RWPE2 (cell line): ENCODE results near the gene TTC38.
"Not testable (repeated sequence)": the region's sequence is repeated elsewhere in the genome, so short reads cannot be mapped to it uniquely, and the experiment has no call there.

Source experiments
- ATAC-seq: fragments of 200-7000 bp; cut with Tn5 transposase; 3 replicates; pipeline ENCODE4 v1.9.1; 2021; ENCODE audit warnings: low read depth
- DNase-seq: peaks from one replicate; pipeline ENCODE4 v3.0.0-alpha.2; 2020; ENCODE audit warnings: low spot score
- H3K27ac ChIP-seq: fragments of 450-650 bp; 2 replicates; pipeline ENCODE4 v1.5.1; 2017; ENCODE audit warnings: mild to moderate bottlenecking; ENCODE audit not compliant: poor library complexity, severe bottlenecking
- H3K27me3 ChIP-seq: fragments of 250-450 bp; sonication (Bioruptor Pico); 2 replicates; pipeline ENCODE4 v1.5.1; 2021; ENCODE audit warnings: mild to moderate bottlenecking, moderate library complexity; ENCODE audit not compliant: insufficient read depth, poor library complexity, severe bottlenecking
- H3K36me3 ChIP-seq: fragments of 250-450 bp; sonication (Bioruptor Pico); 2 replicates; pipeline ENCODE4 v1.5.1; 2020; ENCODE audit warnings: low read depth, mild to moderate bottlenecking, moderate library complexity
- H3K4me1 ChIP-seq: fragments of 250-450 bp; sonication (Bioruptor Pico); 2 replicates; pipeline ENCODE4 v1.5.1; 2021; ENCODE audit warnings: mild to moderate bottlenecking, moderate library complexity; ENCODE audit not compliant: insufficient read depth, poor library complexity, severe bottlenecking
- H3K4me3 ChIP-seq: fragments of 250-450 bp; sonication (Bioruptor Pico); 2 replicates; pipeline ENCODE4 v1.5.1; 2021; ENCODE audit warnings: mild to moderate bottlenecking, moderate library complexity; ENCODE audit not compliant: severe bottlenecking
- H3K9me3 ChIP-seq: fragments of 250-450 bp; sonication (Bioruptor Pico); 2 replicates; pipeline ENCODE4 v1.5.1; 2021; ENCODE audit warnings: mild to moderate bottlenecking, moderate library complexity; ENCODE audit not compliant: severe bottlenecking
- CTCF ChIP-seq: fragments of 450-650 bp; IDR thresholded peaks from one replicate; pipeline ENCODE4 v1.5.1; 2017; ENCODE audit warnings: mild to moderate bottlenecking, moderate library complexity; ENCODE audit not compliant: poor library complexity, severe bottlenecking

The TTC38 gene

DNA sequence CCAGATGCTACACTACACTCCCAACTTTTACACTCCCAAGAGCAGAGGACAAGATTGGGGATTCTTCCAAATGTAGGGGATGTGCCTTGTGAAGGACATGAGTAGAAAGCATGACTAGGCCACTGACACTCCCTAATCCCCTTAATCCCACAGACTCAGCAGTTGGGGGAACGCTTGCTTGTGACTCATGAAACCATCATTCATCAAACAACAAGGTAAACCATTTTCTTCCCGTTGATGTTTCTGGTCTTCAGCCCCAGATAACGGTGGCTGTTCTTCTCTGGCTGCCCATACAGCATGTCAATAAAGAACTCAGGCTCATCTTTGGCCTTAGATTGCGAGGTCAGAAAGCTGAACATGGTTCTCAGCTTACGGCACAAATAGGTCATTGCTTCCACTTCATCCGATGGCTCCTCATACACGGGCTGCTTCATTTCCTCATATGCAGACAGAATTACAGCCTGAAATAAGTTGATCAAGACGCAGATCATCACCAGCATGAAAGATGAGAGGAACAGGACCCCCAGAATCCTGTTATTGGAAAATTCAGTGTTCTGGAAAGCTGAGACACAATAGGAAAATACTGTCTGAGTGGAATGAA is 11.3 kb upstream of the TTC38 start:
- ATAC-seq (0 out of 3 replicates have a peak, but pooled peaks have one; percentile 14), DNase-seq (no peak)
- peaks cover under 1% of the 10 kb centered on the region for H3K27me3 ChIP-seq
- no peak overlapping the region for H3K4me3 ChIP-seq
- no peak overlapping the region for H3K27ac ChIP-seq
- no peak for TF ChIP-seq CTCF
- no peaks in the 10 kb centered on the region for H3K9me3 ChIP-seq
- H3K36me3 ChIP-seq = peaks cover 7% of the 10 kb centered on the region
- peaks cover 11% of the 10 kb centered on the region for H3K4me1 ChIP-seq

- peaks cover 3% of the 10 kb centered on the region for H3K9me3 ChIP-seq
- ATAC-seq = no peak
- no peak overlapping the region for H3K4me3 ChIP-seq
- DNase-seq = no peak
- no peaks in the 10 kb centered on the region for H3K36me3 ChIP-seq
- TF ChIP-seq CTCF = no peak
- H3K27ac ChIP-seq = no peak overlapping the region
- H3K27me3 ChIP-seq = peaks cover 12% of the 10 kb centered on the region
- no peaks in the 10 kb centered on the region for H3K4me1 ChIP-seq
Observed at GRCh38 chr22:46259374-46259773, 8.4 kb upstream of the TTC38 start.

GRCh38 chr22:46260038-46260437 is 7.8 kb upstream of the TTC38 start:
- ATAC-seq (no peak), DNase-seq (no peak)
- TF ChIP-seq CTCF = no peak
- H3K27me3 ChIP-seq = peaks cover 12% of the 10 kb centered on the region
- H3K4me1 ChIP-seq = no peaks in the 10 kb centered on the region
- H3K9me3 ChIP-seq = peaks cover 3% of the 10 kb centered on the region
- H3K4me3 ChIP-seq = no peak overlapping the region
- no peaks in the 10 kb centered on the region for H3K36me3 ChIP-seq
- H3K27ac ChIP-seq = no peak overlapping the region

- peak overlapping the region; percentile 13 for H3K4me3 ChIP-seq
- ATAC-seq = peak; percentile 43; the same call in 2 of the 3 replicates
- TF ChIP-seq CTCF = peak; percentile 14
- no peak for DNase-seq
- peaks cover 12% of the 10 kb centered on the region for H3K27me3 ChIP-seq
- H3K9me3 ChIP-seq = peaks cover 7% of the 10 kb centered on the region
- H3K27ac ChIP-seq = no peak overlapping the region
- H3K4me1 ChIP-seq = no peaks in the 10 kb centered on the region
- no peaks in the 10 kb centered on the region for H3K36me3 ChIP-seq
Observed at GRCh38 chr22:46262449-46263215, 5.2 kb upstream of the TTC38 start.

DNA sequence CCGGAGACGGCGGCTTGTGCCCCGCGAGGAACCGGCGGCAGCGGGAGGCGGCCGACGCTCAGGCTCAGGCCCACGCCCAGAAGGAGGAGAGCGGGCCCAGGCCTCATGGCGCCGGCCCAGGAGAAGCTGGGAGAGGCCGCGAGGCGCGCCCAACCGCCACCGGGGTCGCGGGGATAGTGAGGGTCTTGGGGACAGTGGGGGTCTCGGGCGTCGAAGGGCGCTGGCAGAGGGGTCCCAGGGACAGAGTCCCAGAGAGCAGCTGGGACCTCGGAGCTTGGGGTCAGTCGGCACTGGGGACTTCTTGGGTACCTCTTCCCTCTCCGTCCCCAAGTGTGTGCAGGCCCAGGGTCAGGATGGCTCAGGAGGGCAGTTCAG is 4.6 kb upstream of the TTC38 start, which contains the start of gene PKDREJ:
Gene PKDREJ (minus strand): TSS at position 128 of the 375 bp plus-strand sequence. CDS start 21 bp downstream, at position 107.
- no peaks in the 10 kb centered on the region for H3K4me1 ChIP-seq
- peak within 1 kb of the TSS; percentile 13 for H3K4me3 ChIP-seq
- no peak for TF ChIP-seq CTCF
- peaks cover 7% of the 10 kb centered on the region for H3K9me3 ChIP-seq
- peaks cover 12% of the 10 kb centered on the region for H3K27me3 ChIP-seq
- no peak for DNase-seq
- no peak for ATAC-seq
- no peak within 1 kb of the TSS for H3K27ac ChIP-seq
- no peaks in the 10 kb centered on the region for H3K36me3 ChIP-seq

DNA sequence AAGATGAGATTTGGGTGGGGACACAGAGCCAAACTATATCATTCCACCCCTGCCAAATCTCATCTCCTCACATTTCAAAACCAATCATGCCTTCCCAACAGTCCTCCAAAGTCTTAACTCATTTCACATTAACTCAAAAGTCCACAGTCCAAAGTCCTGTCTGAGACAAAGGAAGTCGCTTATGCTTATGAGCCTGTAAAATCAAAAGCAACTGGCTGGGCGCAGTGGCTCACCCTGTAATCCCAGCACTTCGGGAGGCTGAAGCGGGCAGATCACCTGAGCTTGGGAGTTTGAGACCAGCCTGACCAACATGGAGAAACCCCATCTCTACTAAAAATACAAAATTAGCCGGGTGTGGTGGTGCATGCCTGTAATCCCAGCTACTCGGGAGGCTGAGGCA is 3.3 kb upstream of the TTC38 start:
- H3K4me3 ChIP-seq, H3K36me3 ChIP-seq, H3K4me1 ChIP-seq, H3K9me3 ChIP-seq, ATAC-seq, DNase-seq, H3K27ac ChIP-seq: not testable (repeated sequence)
- H3K27me3 ChIP-seq = peaks cover 12% of the 10 kb centered on the region

- not testable (repeated sequence) for H3K4me3 ChIP-seq, H3K27ac ChIP-seq, H3K9me3 ChIP-seq, ATAC-seq, H3K36me3 ChIP-seq, DNase-seq, H3K4me1 ChIP-seq
- H3K27me3 ChIP-seq = peaks cover 12% of the 10 kb centered on the region
Observed at GRCh38 chr22:46265627-46266026, 2.2 kb upstream of the TTC38 start.
